Activated T-helper 2 cell treated with anti-CD3 and anti-CD28 coated beads, Interferon-gamma antibody, Interleukin-2, Interleukin-4, amounts not matched to agents 10 μg/mL and 5 μg/mL and 100 μg/mL, durations not matched to agents 14 hours and 24 hours and 36 hours (primary cell): ENCODE measurements around the gene TSGA10IP. TPM values are rescaled to one million over a fixed set of nuclear protein-coding genes. Genes with fewer than 3 reads are reported as not detected.
A peak's percentile ranks its signal among the peaks of the same experiment; 100 is the strongest.

Source experiments
- DNase-seq: peaks from one replicate; pipeline ENCODE4 v3.0.0; 2021; ENCODE audit warnings: low spot score
- H3K27ac Mint-ChIP-seq: one replicate; pipeline ENCODE4 v1.8.0; 2021; ENCODE audit warnings: mixed read lengths
- H3K27me3 Mint-ChIP-seq: one replicate; pipeline ENCODE4 v1.8.0; 2021; ENCODE audit warnings: low read depth, mixed read lengths
- H3K36me3 Mint-ChIP-seq: one replicate; pipeline ENCODE4 v1.8.0; 2021; ENCODE audit warnings: low read depth, mixed read lengths
- H3K4me1 Mint-ChIP-seq: one replicate; pipeline ENCODE4 v1.8.0; 2021; ENCODE audit warnings: low read depth, mixed read lengths
- H3K4me3 Mint-ChIP-seq: one replicate; pipeline ENCODE4 v1.8.0; 2021; ENCODE audit warnings: low read depth, mild to moderate bottlenecking, moderate library complexity, mixed read lengths
- H3K9me3 Mint-ChIP-seq: one replicate; pipeline ENCODE4 v1.8.0; 2021; ENCODE audit warnings: mixed read lengths
- intact Hi-C: fragments of 100-400 bp; cut with micrococcal nuclease; formaldehyde crosslinking; loops from one replicate; pipeline ENCODE4 v1.15.1; 2023
- total RNA-seq: library from RNA; stranded (reverse); gene quantifications from 2 replicates; pipeline ENCODE4 v1.2.3, GENCODE V29; 2022

TSGA10IP gene
- total RNA-seq = not detected in 2 replicates

DNA sequence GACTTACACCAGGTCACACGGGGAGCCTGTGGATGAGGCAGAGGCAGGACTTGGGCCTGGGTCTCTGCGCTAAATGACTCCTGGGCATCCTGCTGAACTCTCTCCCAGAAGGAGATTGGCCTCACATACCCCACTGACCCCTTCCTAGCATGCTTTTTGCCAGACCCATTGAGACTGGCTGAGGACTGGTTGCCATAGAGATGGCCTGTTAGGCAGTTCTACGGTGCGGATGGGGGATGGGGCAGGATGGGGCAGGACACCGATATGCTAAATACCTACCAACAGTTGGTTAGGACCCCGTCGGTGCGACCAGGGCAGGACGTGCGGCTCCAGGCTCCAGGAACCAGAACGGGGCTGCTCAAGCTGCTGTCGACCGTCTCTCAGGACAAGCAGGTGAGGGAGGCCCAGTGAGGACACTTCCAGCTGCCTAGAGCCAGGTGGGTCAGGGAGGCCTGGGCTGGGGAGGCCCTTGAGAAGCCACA is at the start of gene TSGA10IP:
TSS of gene TSGA10IP (plus strand) at position 51 of the 482 bp plus-strand sequence. CDS start at position 247, 196 bp downstream.
- H3K27ac Mint-ChIP-seq = no peak within 1 kb of the TSS

DNA sequence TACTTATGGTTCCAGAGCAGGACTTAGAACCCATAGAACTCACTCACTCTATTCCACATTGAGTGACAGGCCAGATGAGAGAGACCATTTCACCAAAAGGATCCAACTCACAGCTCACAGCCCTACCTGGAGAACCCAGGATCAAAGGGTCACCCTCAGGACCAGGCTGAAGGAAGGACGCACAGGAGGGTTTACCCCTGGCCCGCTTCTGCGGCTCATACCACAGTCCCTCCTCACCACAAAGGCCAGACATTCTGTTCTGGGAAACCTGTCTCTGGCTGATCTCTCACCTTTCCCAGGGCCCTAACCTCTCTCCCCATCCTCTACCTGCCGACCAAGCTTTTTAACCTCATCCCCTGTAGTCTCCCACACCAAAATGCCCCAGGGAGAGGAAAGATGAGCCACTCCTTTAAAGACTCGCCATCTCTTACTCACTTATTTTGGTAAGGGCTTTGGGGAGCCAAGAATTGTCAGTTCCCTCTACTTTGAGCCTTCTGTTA is 49.7 kb upstream of the TSGA10IP start:
- intact Hi-C loops = no loop called here

More for the DNA sequence above, at the start of gene TSGA10IP:
- no peaks in the 10 kb centered on the region for H3K36me3 Mint-ChIP-seq
- no peaks in the 10 kb centered on the region for H3K9me3 Mint-ChIP-seq
- DNase-seq = no peak
- intact Hi-C loops = no loop called here
- no peaks in the 10 kb centered on the region for H3K27me3 Mint-ChIP-seq
- H3K4me1 Mint-ChIP-seq = peaks cover 6% of the 10 kb centered on the region
- H3K4me3 Mint-ChIP-seq = no peak within 1 kb of the TSS

DNA sequence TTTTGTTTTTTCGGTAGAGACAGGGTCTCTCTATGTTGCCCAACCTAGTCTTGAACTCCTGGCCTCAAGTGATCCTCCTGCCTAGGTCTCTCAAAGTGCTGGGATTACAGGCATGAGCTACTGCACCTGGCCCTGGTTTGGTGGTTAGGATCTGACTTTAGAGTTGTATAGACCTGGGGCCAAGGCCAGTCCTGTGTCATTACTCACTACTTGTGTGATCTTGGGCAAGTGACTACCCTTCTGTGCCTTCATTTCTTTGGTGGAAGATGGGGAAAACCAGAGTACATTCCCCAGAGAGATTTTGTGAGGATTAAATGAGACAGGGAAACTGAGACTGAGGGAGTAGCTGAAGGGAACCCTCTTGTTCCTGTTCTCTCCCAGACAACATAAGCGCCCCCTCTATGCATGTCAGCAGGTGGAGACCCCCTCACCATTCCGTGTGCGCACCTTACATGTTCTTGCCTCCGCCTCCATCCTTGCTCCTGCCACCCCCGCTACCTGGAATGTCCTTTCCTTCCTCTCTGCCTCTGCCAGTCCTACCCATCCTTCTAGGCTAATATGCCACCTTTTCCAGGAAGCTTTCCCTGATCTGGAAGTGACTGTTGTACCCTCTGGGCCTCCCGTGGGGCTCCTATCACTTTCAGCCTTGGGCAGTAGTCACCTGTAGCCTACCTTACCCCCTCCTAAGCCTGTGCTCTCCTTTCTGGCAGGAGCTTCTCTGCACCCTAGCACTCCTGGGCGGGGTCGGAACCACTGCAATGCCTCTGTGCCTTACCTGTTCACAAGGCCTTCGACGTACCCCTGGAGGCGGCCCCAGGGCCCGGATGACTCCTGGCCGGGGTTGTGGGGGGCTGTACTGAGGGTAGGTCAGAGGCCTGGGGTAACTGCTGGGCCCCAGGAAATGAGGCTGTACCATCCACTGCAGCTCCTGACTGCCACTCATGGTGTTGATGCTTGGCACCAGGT is 49.0 kb upstream of the TSGA10IP start:
- no peaks in the 10 kb centered on the region for H3K9me3 Mint-ChIP-seq
- intact Hi-C loops = no loop called here
- H3K36me3 Mint-ChIP-seq = peaks cover 58% of the 10 kb centered on the region
- H3K4me3 Mint-ChIP-seq = peak overlapping the region; percentile 2
- H3K27me3 Mint-ChIP-seq = no peaks in the 10 kb centered on the region
- H3K27ac Mint-ChIP-seq = peak overlapping the region; percentile 27
- DNase-seq = no peak
- H3K4me1 Mint-ChIP-seq = peaks cover 50% of the 10 kb centered on the region

More for the DNA sequence above, 49.7 kb upstream of the TSGA10IP start:
- Mint-ChIP-seq H3K27ac (peak overlapping the region; percentile 31), H3K4me1 (peaks cover 45% of the 10 kb centered on the region), H3K4me3 (peak overlapping the region; percentile 30), H3K9me3 (no peaks in the 10 kb centered on the region), H3K36me3 (peaks cover 59% of the 10 kb centered on the region), H3K27me3 (no peaks in the 10 kb centered on the region)
- DNase-seq = no peak

DNA sequence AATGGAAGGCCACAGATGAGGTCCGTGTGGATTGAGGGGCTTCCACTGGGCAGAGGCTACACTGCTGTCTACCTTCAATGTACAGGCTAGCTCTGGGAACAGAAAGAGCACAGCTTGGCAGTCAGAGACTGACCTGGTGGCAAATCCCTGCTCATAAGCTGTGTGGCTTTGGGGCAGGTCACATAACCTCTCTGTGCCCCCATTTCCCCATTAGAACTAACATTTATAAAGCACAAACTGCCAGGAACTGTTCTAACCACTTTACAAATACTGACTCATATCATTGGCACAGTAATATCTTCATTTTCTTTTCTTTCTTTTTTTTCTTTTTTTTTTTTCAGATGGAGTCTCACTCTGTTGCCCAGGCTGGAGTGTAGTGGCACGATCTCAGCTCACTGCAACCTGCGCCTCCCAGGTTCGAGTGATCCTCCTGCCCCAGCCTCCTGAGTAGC is 48.2 kb upstream of the TSGA10IP start:
- H3K36me3 Mint-ChIP-seq = peaks cover 51% of the 10 kb centered on the region
- intact Hi-C loops = no loop called here
- H3K4me3 Mint-ChIP-seq = peak overlapping the region; percentile 13
- no peaks in the 10 kb centered on the region for H3K9me3 Mint-ChIP-seq
- peak overlapping the region; percentile 27 for H3K27ac Mint-ChIP-seq
- no peak for DNase-seq
- peaks cover 50% of the 10 kb centered on the region for H3K4me1 Mint-ChIP-seq
- no peaks in the 10 kb centered on the region for H3K27me3 Mint-ChIP-seq

DNA sequence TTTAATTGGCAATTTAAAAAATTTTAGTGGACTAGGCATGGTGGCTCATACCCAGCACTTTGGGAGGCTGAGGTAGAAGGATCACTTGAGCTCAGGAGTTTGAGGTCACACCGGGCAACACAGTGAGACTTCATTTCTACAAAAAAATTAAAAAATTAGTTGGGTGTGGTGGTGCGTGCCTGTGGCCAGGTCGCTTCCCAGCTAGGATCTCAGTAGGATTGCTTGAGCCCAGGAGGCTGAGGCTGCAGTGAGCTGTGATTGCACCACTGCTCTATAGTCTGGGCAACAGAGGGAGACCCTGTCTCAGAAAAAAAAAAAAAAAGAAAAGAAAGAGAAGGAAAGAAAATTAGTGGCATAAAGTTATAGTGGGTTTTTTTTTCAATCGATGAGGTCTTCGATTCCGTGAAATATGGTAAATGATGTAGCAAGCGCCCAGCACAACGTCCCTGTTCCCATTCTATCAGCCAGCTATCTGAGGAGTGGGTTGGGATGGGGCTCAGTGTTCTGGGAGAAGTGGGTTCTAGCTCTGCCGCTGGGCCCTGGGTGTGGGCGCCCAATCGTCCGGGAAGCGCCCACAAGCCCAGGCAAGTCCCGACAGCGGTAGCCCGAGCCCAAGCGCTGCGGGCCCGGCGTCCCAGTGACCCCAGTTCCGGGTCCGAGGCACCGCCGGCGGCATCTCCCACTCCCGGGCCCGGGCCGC is 46.5 kb upstream of the TSGA10IP start:
- intact Hi-C loops = no loop called here
- Mint-ChIP-seq H3K36me3 (peaks cover 36% of the 10 kb centered on the region), H3K27me3 (no peaks in the 10 kb centered on the region), H3K9me3 (no peaks in the 10 kb centered on the region), H3K4me1 (peaks cover 41% of the 10 kb centered on the region), H3K27ac (peak overlapping the region; percentile 71), H3K4me3 (peak overlapping the region; percentile 82)
- DNase-seq = no peak

DNA sequence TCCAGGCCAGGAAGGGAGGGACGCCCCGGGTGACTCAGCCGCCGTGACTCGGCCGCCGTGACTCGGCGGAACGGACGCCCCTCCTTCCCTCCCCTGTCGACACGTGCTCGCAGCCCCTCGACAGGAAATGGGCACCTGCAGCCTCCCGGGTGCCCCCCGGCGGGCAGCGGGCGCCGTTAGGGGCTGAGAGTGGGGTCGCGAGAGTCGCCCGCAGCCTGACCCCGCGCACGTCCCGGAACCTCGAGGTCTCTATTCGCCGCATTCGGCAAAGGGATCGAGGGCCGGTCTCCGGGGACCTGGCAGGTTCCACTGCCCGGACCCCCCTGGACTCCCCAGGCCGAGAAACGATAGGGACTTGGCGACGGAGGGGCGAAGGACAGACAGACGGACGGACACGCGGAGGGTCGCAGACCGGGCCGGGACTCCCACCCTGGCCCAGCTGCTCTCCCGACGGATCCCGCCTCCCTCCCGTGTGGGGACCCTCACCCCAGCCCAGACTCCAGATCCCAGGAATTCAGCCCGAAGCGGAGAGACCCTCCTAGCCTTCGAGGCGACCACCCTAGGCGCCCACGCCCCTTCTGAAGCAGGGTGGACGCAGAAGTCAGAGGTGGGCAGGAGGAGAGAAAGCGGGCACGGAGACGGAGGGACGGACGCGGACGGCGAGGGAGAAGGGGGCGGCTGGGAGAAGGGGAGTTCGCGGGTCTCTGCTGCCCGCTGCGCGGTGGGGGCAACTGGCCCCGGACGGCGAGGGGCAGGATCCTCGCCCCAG is 45.7 kb upstream of the TSGA10IP start:
- peaks cover 30% of the 10 kb centered on the region for H3K36me3 Mint-ChIP-seq
- DNase-seq = peak; percentile 57
- intact Hi-C loops = loop anchor here (1.0 kb wide), 2 partner anchors 9 to 20 kb away; partner anchors contain the start of genes C11orf68, CCDC85B and DRAP1
- H3K27me3 Mint-ChIP-seq = no peaks in the 10 kb centered on the region
- peak overlapping the region; percentile 58 for H3K27ac Mint-ChIP-seq
- H3K4me3 Mint-ChIP-seq = peak overlapping the region; percentile 82
- H3K4me1 Mint-ChIP-seq = peaks cover 35% of the 10 kb centered on the region
- H3K9me3 Mint-ChIP-seq = no peaks in the 10 kb centered on the region

DNA sequence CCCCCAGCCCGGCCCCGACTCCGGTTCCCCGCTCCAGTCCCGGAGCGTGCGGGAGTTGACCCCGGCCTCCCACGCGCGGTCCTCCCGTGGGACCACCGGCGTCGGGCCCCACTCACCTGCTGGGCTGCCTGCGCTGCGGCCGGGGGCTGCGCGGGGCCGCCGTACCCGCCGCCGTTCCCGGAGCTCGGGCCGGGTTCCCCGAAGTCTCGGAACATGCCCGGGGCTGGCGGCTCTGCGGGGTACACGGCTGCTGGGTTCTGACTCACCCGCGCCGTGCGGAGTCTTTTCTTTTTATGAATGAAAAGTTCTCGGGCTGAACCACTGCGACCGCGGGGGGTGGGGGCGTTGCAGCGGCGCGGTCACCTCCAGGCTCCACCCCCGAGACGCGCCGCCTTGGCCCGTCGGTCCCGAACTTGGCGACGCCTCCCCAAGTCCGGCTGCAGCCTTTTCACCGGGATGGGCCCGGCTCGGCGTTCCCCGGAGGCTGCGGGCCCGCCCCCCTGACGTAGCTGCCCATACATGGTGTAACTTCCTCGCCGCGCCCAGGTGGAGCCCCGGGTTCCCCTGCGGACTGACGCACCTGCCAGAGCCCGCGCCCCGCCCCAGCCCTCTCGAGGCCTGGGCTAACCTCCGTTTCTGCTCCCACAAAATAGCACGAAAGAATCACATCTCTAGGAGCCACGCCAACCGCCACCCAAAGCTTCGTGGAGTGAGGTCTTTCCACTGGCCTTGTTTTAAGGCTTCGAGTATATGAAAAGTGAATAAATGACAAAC is 45.0 kb upstream of the TSGA10IP start, which contains the start of gene FOSL1:
TSS of gene FOSL1 (minus strand) at position 264 of the 774 bp plus-strand sequence. CDS start at position 215, 49 bp downstream.
- peaks cover 33% of the 10 kb centered on the region for H3K4me1 Mint-ChIP-seq
- intact Hi-C loops = loop anchor here (1.0 kb wide), 2 partner anchors 10 to 19 kb away; partner anchors contain the start of genes C11orf68, CCDC85B and DRAP1
- peaks cover 28% of the 10 kb centered on the region for H3K36me3 Mint-ChIP-seq
- H3K27me3 Mint-ChIP-seq = no peaks in the 10 kb centered on the region
- peak within 1 kb of the TSS; percentile 74 for H3K27ac Mint-ChIP-seq
- peak within 1 kb of the TSS; percentile 82 for H3K4me3 Mint-ChIP-seq
- H3K9me3 Mint-ChIP-seq = no peaks in the 10 kb centered on the region
- peak; percentile 89 for DNase-seq

DNA sequence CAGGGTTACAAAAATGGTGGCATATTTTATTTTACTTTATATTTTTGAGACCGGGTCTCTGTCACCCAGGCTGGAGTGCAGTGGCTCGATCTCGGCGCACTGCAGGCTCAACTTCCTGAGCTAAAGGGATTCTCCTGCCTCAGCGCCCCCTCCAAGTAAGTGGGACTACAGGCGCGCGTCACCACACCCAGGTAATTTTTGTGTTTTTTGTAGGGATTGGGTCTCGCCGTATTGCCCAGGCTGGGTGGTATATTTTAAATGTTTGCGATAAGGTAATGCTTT is 44.4 kb upstream of the TSGA10IP start:
- Mint-ChIP-seq H3K9me3 (no peaks in the 10 kb centered on the region), H3K27me3 (no peaks in the 10 kb centered on the region), H3K36me3 (peaks cover 23% of the 10 kb centered on the region), H3K27ac (peak overlapping the region; percentile 74), H3K4me1 (peaks cover 28% of the 10 kb centered on the region), H3K4me3 (no peak overlapping the region)
- intact Hi-C loops = loop anchor here (1.0 kb wide), 2 partner anchors 11 to 18 kb away; partner anchors contain the start of genes C11orf68, CCDC85B and DRAP1
- DNase-seq = no peak

DNA sequence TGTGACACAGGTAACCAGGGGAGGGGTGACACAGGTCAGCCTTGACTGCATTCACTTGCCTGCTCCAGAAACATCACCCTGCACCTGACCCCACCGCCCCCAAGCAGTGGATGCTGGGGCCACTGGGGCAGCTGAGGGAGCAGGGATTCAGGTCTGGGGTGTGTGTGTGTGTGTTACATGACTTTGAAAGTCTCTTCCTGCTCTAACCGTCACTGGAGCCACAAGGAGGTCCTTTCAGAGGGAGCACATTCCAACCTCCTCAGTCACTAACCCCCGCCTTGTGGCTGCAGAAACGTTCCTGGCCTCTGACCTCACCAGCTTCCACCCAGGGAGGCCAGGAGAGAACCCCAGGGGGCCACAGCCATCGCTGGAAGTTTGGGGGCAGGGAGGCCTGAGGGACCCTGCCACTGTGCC is 42.2 kb upstream of the TSGA10IP start:
- Mint-ChIP-seq H3K4me3 (no peak overlapping the region), H3K27ac (no peak overlapping the region), H3K4me1 (peaks cover 23% of the 10 kb centered on the region), H3K9me3 (no peaks in the 10 kb centered on the region), H3K36me3 (peaks cover 4% of the 10 kb centered on the region), H3K27me3 (peaks cover 5% of the 10 kb centered on the region)
- DNase-seq = no peak
- intact Hi-C loops = no loop called here

DNA sequence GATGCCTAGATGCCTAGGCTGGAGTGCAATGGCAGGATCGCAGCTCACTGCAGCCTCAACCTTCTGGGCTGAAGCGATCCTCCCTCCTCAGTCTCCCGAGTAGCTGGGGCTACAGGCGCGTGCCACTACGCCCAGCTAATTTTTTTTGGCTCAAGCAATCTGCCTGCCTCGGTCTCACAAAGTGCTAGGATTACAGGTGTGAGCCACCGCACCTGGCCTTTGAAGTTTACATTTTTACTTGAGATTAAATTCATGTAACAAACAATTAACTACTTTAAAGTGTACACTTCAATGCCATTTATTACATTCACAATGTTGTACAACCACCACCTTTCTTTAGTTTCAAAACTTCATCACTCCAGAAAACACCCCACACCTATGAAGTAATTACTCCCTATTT is 41.6 kb upstream of the TSGA10IP start:
- no peak overlapping the region for H3K27ac Mint-ChIP-seq
- H3K4me1 Mint-ChIP-seq = peaks cover 21% of the 10 kb centered on the region
- no peaks in the 10 kb centered on the region for H3K9me3 Mint-ChIP-seq
- no peak for DNase-seq
- H3K4me3 Mint-ChIP-seq = no peak overlapping the region
- peaks cover 4% of the 10 kb centered on the region for H3K36me3 Mint-ChIP-seq
- intact Hi-C loops = no loop called here
- H3K27me3 Mint-ChIP-seq = peaks cover 5% of the 10 kb centered on the region

DNA sequence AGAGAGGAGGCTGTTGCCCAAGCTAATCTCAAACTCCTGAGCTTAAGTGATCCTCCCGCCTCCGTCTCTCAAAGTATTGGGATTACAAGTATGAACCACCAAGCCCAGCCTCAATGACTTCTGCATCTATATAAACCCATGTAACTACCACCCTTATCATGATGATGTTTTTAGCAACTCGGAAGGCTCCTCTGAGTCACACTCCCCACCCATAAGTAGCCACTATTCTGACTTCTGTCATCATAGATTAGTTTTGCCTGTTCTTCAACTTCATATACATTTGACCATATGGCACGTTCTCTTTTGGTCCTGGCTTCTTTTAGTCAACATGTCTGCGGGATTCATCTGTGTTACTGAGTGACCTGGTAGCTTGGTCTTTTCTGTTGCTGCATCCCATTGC is 38.7 kb upstream of the TSGA10IP start:
- Mint-ChIP-seq H3K9me3 (no peaks in the 10 kb centered on the region), H3K27ac (no peak overlapping the region), H3K27me3 (peaks cover 5% of the 10 kb centered on the region), H3K36me3 (no peaks in the 10 kb centered on the region), H3K4me1 (peaks cover 20% of the 10 kb centered on the region), H3K4me3 (no peak overlapping the region)
- intact Hi-C loops = no loop called here
- DNase-seq = no peak
